GM23338 (cell line): ENCODE data around the gene EYS. TPM values are rescaled to one million over a fixed set of nuclear protein-coding genes. Genes with fewer than 3 reads are reported as not detected.

Source experiments
- CREB1 ChIP-seq: fragments of 250-450 bp; sonication (Bioruptor Pico); IDR thresholded peaks from 2 replicates; pipeline ENCODE4 v1.5.0; 2020; ENCODE audit warnings: low read depth, mild to moderate bottlenecking, moderate library complexity
- CTCF ChIP-seq, 2 experiments: fragments of 200-600 bp in 1 of 2; sonication (generic) in 1 of 2; conservative IDR thresholded peaks; 2 replicates each; pipeline versions ENCODE4 v1.5.1 to v1.6.1; 2016 to 2017; ENCODE audit warnings: antibody characterized with exemption in 2 of 2, low read depth in 2 of 2, mild to moderate bottlenecking in 2 of 2, moderate library complexity in 1 of 2
- ETS1 ChIP-seq: IDR thresholded peaks from 2 replicates; pipeline ENCODE4 v1.6.1; 2016; ENCODE audit warnings: antibody characterized with exemption
- EZH2phosphoT487 ChIP-seq: fragments of 200-600 bp; sonication (generic); IDR thresholded peaks from one replicate; pipeline ENCODE4 v1.8.1; 2018; ENCODE audit warnings: antibody characterized with exemption; ENCODE audit not compliant: unreplicated experiment
- JUNB ChIP-seq: IDR thresholded peaks from one replicate; pipeline ENCODE4 v1.6.1; 2016; ENCODE audit warnings: antibody characterized with exemption; ENCODE audit not compliant: unreplicated experiment
- POLR2AphosphoS5 ChIP-seq: IDR thresholded peaks from 2 replicates; pipeline ENCODE4 v1.6.1; 2016; ENCODE audit warnings: antibody characterized with exemption, low read depth
- REST ChIP-seq: IDR thresholded peaks from one replicate; pipeline ENCODE4 v1.6.1; 2018; ENCODE audit warnings: antibody characterized with exemption; ENCODE audit not compliant: unreplicated experiment
- STAT1 ChIP-seq: IDR thresholded peaks from one replicate; pipeline ENCODE4 v1.6.1; 2016; ENCODE audit warnings: antibody characterized with exemption; ENCODE audit not compliant: unreplicated experiment
- ZNF331 ChIP-seq: fragments of 250-450 bp; sonication (Bioruptor Pico); IDR thresholded peaks from 2 replicates; pipeline ENCODE4 v1.5.0; 2020; ENCODE audit warnings: low read depth, mild to moderate bottlenecking, moderate library complexity
- ZNF462 ChIP-seq: fragments of 250-450 bp; sonication (Bioruptor Pico); IDR thresholded peaks from 2 replicates; pipeline ENCODE4 v1.5.0; 2020; ENCODE audit warnings: mild to moderate bottlenecking, moderate library complexity
- polyA plus RNA-seq: library from polyadenylated mRNA; unstranded; fragments of >200 nt; fragmentation: Nextera tagmentation; extraction: Ambion mirVana; gene quantifications from 2 replicates; pipeline ENCODE4 v1.2.1, GENCODE V29; 2016
- total RNA-seq: library from RNA; depleted of rRNA; stranded (reverse); fragments of >200 nt; shearing (Covaris generic); gene quantifications from 2 replicates; pipeline ENCODE4 v1.2.3, GENCODE V29; 2014

The EYS gene
- total and polyA plus RNA-seq, 2 experiments from 2014 or later: 0.38 to 0.52 TPM

GRCh38 chr6:63821442-63821841, 1885.6 kb downstream of the EYS start (continued):
- TF ChIP-seq ZNF462 (CRISPR knock-in tag) (no peak), ETS1 (no peak), CTCF (conservative IDR thresholded peaks at IDR 0.05; ENCODE audit: low read depth in 2 of 2) (no peak), POLR2AphosphoS5 (no peak), CREB1 (no peak), STAT1 (no peak), EZH2phosphoT487 (no peak), REST (no peak), ZNF331 (CRISPR knock-in tag) (no peak), JUNB (no peak)
